ENCODE results near the gene APH1B. TPM values are rescaled to one million over a fixed set of nuclear protein-coding genes. Genes with fewer than 3 reads are reported as not detected.

Gene APH1B
- polyA plus RNA-seq, 10 donors: 8.8 to 14.8 (median 12.1) TPM

- no peak for DNase-seq
Measured at GRCh38 chr15:63349156-63349555, 71.8 kb downstream of the APH1B start.

GRCh38 chr15:63349621-63350020, 72.2 kb downstream of the APH1B start:
- no peak for DNase-seq

GRCh38 chr15:63350178-63350621, 72.8 kb downstream of the APH1B start:
- DNase-seq: peak; percentile 59 to 92 (median 86)

- DNase-seq: no peak
Measured at GRCh38 chr15:63351170-63351569, 73.8 kb downstream of the APH1B start.

- no peak for DNase-seq
Measured at GRCh38 chr15:63352808-63353207, 75.4 kb downstream of the APH1B start.

- no peak for DNase-seq
Measured at GRCh38 chr15:63353261-63353660, 75.9 kb downstream of the APH1B start.

GRCh38 chr15:63353887-63354286, 76.5 kb downstream of the APH1B start:
- no peak for DNase-seq

GRCh38 chr15:63354821-63355650, 77.6 kb downstream of the APH1B start:
- DNase-seq: no peak

GRCh38 chr15:63357061-63357460, 79.7 kb downstream of the APH1B start:
- no peak for DNase-seq

GRCh38 chr15:63357731-63358130, 80.3 kb downstream of the APH1B start:
- DNase-seq: no peak

- no peak for DNase-seq
Measured at GRCh38 chr15:63358241-63359029, 81.0 kb downstream of the APH1B start.

Other genes starting within 250 kb of the APH1B start
- gene TPM1, start 234.9 kb upstream of the APH1B start, polyA plus RNA-seq (ENCODE audit: insufficient read length in 10 of 10): 1,000 to 10,000 TPM; 2,228 to 6,779 (median 5,546) TPM
- 10 to 100 TPM; 13.1 to 24.5 (median 16.0) TPM for gene LACTB, start 155.7 kb upstream of the APH1B start, polyA plus RNA-seq (ENCODE audit: insufficient read length in 10 of 10)
- gene RPS27L, start 120.1 kb upstream of the APH1B start, polyA plus RNA-seq (ENCODE audit: insufficient read length in 10 of 10): 10 to 100 TPM; 56.0 to 65.2 (median 62.0) TPM
- gene RAB8B, start 88.0 kb upstream of the APH1B start, polyA plus RNA-seq (ENCODE audit: insufficient read length in 10 of 10): 10 to 100 TPM; 17.8 to 30.0 (median 22.3) TPM
- gene CA12, start 104.2 kb downstream of the APH1B start, polyA plus RNA-seq (ENCODE audit: insufficient read length in 10 of 10): 1 to 10 TPM in 6 of 10 donors, under 1 TPM in 4; 0.39 to 1.9 (median 1.0) TPM
- 10 to 100 TPM; 15.2 to 31.4 (median 21.7) TPM for gene USP3, start 227.0 kb downstream of the APH1B start, polyA plus RNA-seq (ENCODE audit: insufficient read length in 10 of 10)